H1 (cell line): Measurements from ENCODE around the gene FAM53A. TPM values are rescaled to one million over a fixed set of nuclear protein-coding genes. Genes with fewer than 3 reads are reported as not detected.

Experiments used
- CTCF ChIA-PET: fragments of 300-600 bp; sonication (Branson Sonifier 250); formaldehyde crosslinking; loops from one replicate; lab custom pipeline; 2021; ENCODE audit not compliant: partially characterized antibody; lab: Charles Lee
- POLR2A ChIA-PET: fragments of 300-600 bp; sonication (Branson Sonifier 250); formaldehyde crosslinking; loops from one replicate; lab custom pipeline; 2021; ENCODE audit warnings: inconsistent platforms; ENCODE audit not compliant: partially characterized antibody; lab: Charles Lee
- DNase-seq, 2 experiments: peaks; one replicate each; pipeline versions ENCODE4 v3.0.0 to v3.0.0-alpha.2; 2010 to 2022; ENCODE audit warnings: low spot score in 2 of 2, low read depth in 1 of 2, mixed read lengths in 1 of 2
- FAIRE-seq: peaks from 2 replicates; lab custom pipeline; 2011; peaks lifted over from hg19 to GRCh38; lab: Jason Lieb, UNC
- H2AFZ ChIP-seq: 2 replicates; pipeline ENCODE4 v1.8.1; 2012; ENCODE audit warnings: low read length, inconsistent platforms
- H2AK5ac ChIP-seq: 2 replicates; pipeline ENCODE4 v1.6.1; 2013; ENCODE audit warnings: low read depth, low read length
- H2BK120ac ChIP-seq: replicated peaks from 2 replicates; pipeline ENCODE3; 2013; ENCODE audit warnings: low read depth, low read length, inconsistent platforms
- H2BK12ac ChIP-seq: 2 replicates; pipeline ENCODE4 v1.6.1; 2013; ENCODE audit warnings: low read depth, low read length
- H2BK15ac ChIP-seq: 2 replicates; pipeline ENCODE4 v1.6.1; 2013; ENCODE audit warnings: low read length
- H2BK20ac ChIP-seq: 2 replicates; pipeline ENCODE4 v1.6.1; 2013; ENCODE audit warnings: low read length
- H2BK5ac ChIP-seq: 2 replicates; pipeline ENCODE4 v1.6.1; 2013; ENCODE audit warnings: low read depth, low read length
- H3K14ac ChIP-seq: 2 replicates; pipeline ENCODE4 v1.6.1; 2013; ENCODE audit warnings: inconsistent platforms; ENCODE audit not compliant: insufficient read length
- H3K18ac ChIP-seq: 2 replicates; pipeline ENCODE4 v1.6.1; 2013; ENCODE audit warnings: low read length; ENCODE audit errors: extremely low read depth
- H3K23ac ChIP-seq: 2 replicates; pipeline ENCODE4 v1.6.1; 2013; ENCODE audit warnings: inconsistent platforms; ENCODE audit not compliant: insufficient read length
- H3K23me2 ChIP-seq: 2 replicates; pipeline ENCODE4 v1.6.1; 2013; ENCODE audit warnings: low read depth, low read length
- H3K27ac ChIP-seq: 2 replicates; pipeline ENCODE4 v1.6.1; 2011; ENCODE audit warnings: low read depth, low read length, inconsistent platforms
- H3K27me3 ChIP-seq, 4 experiments: replicated peaks in 1 of 4; 1 replicate in 1 of 4; 2 replicates in 3 of 4; pipeline versions ENCODE4 v1.6.1 to v1.8.1; 2011 to 2013; ENCODE audit warnings: low read length in 3 of 4, mild to moderate bottlenecking in 3 of 4, inconsistent platforms in 2 of 4, mixed read lengths in 2 of 4, moderate library complexity in 1 of 4; ENCODE audit not compliant: control insufficient read depth in 3 of 4, insufficient read depth in 3 of 4; ENCODE audit errors: extremely low read depth in 1 of 4
- H3K36me3 ChIP-seq, 4 experiments: 2 replicates each; pipeline versions ENCODE4 v1.6.1 to v1.8.1; 2011 to 2013; ENCODE audit warnings: mild to moderate bottlenecking in 4 of 4, low read length in 3 of 4, moderate library complexity in 2 of 4, control low read depth in 1 of 4, inconsistent platforms in 1 of 4; ENCODE audit not compliant: insufficient read depth in 4 of 4, control insufficient read depth in 2 of 4
- H3K4ac ChIP-seq: replicated peaks from 2 replicates; pipeline ENCODE3; 2013; ENCODE audit warnings: low read length, low read depth, mixed read lengths, inconsistent platforms; ENCODE audit not compliant: insufficient read length
- H3K4me1 ChIP-seq, 4 experiments: replicated peaks in 1 of 4; 1 replicate in 1 of 4; 2 replicates in 3 of 4; pipeline versions ENCODE4 v1.6.1 to v1.8.1; 2011 to 2013; ENCODE audit warnings: low read length in 3 of 4, inconsistent platforms in 2 of 4, mixed read lengths in 1 of 4; ENCODE audit not compliant: insufficient read depth in 4 of 4, control insufficient read depth in 3 of 4
- H3K4me2 ChIP-seq, 2 experiments: 2 replicates each; pipeline versions ENCODE4 v1.6.1 to v1.8.1; 2011 to 2013; ENCODE audit warnings: low read depth in 2 of 2, low read length in 2 of 2, control low read depth in 1 of 2, inconsistent platforms in 1 of 2, mild to moderate bottlenecking in 1 of 2; ENCODE audit not compliant: insufficient read depth in 1 of 2
- H3K4me3 ChIP-seq, 4 experiments: fragments of 200-600, 300-600 bp in 1 of 4; sonication (generic), shearing (Covaris generic), sonication (Bioruptor Twin) in 1 of 4; 2 replicates each; pipeline versions ENCODE4 v1.5.1 to v1.8.1; 2011 to 2016; ENCODE audit warnings: low read length in 4 of 4, low read depth in 3 of 4, control low read depth in 2 of 4, inconsistent platforms in 2 of 4, mild to moderate bottlenecking in 2 of 4, mixed read lengths in 1 of 4, moderate library complexity in 1 of 4; ENCODE audit not compliant: insufficient read depth in 2 of 4; ENCODE audit errors: extremely low read depth in 1 of 4
- H3K56ac ChIP-seq: replicated peaks from 2 replicates; pipeline ENCODE3; 2013; ENCODE audit warnings: low read depth, mild to moderate bottlenecking, mixed read lengths, low read length, inconsistent platforms; ENCODE audit not compliant: insufficient read length
- H3K79me1 ChIP-seq: 2 replicates; pipeline ENCODE4 v1.6.1; 2013; ENCODE audit warnings: low read depth, low read length, control low read depth
- H3K79me2 ChIP-seq, 2 experiments: 2 replicates each; pipeline versions ENCODE4 v1.6.1 to v1.8.1; 2012 to 2013; ENCODE audit warnings: low read length in 2 of 2, mild to moderate bottlenecking in 2 of 2, inconsistent platforms in 1 of 2; ENCODE audit not compliant: insufficient read depth in 2 of 2, control insufficient read depth in 1 of 2
- H3K9ac ChIP-seq, 4 experiments: replicated peaks in 1 of 4; 1 replicate in 1 of 4; 2 replicates in 3 of 4; pipeline versions ENCODE4 v1.6.1 to v1.8.1; 2011 to 2013; ENCODE audit warnings: low read depth in 3 of 4, low read length in 3 of 4, control low read depth in 2 of 4, mild to moderate bottlenecking in 2 of 4, moderate library complexity in 2 of 4, inconsistent platforms in 1 of 4; ENCODE audit errors: extremely low read depth in 1 of 4
- H3K9me3 ChIP-seq, 2 experiments: 2 replicates each; pipeline versions ENCODE4 v1.6.1 to v1.8.1; 2012 to 2013; ENCODE audit warnings: mild to moderate bottlenecking in 2 of 2, moderate library complexity in 2 of 2, control low read depth in 1 of 2, inconsistent platforms in 1 of 2, low read depth in 1 of 2, low read length in 1 of 2, mixed read lengths in 1 of 2; ENCODE audit not compliant: insufficient read depth in 2 of 2
- H4K20me1 ChIP-seq, 2 experiments: replicated peaks in 1 of 2; 2 replicates each; pipeline versions ENCODE3 to v1.8.1; 2011 to 2013; ENCODE audit warnings: inconsistent platforms in 2 of 2, low read length in 2 of 2, mild to moderate bottlenecking in 1 of 2; ENCODE audit not compliant: insufficient read depth in 2 of 2, control insufficient read depth in 1 of 2
- H4K5ac ChIP-seq: 2 replicates; pipeline ENCODE4 v1.6.1; 2013; ENCODE audit warnings: low read length, low read depth, mixed read lengths, inconsistent platforms; ENCODE audit not compliant: insufficient read length
- H4K8ac ChIP-seq: 2 replicates; pipeline ENCODE4 v1.8.0; 2013; ENCODE audit warnings: mild to moderate bottlenecking, moderate library complexity, low read length, inconsistent platforms; ENCODE audit not compliant: insufficient read depth; ENCODE audit errors: extremely low read depth
- H4K91ac ChIP-seq: replicated peaks from 2 replicates; pipeline ENCODE3; 2013; ENCODE audit warnings: low read length, mixed read lengths, inconsistent platforms; ENCODE audit not compliant: insufficient read length
- ASH2L ChIP-seq: fragments of 200-600, 300-600 bp; sonication (generic); IDR thresholded peaks from one replicate; pipeline ENCODE4 v1.7.1; 2017; ENCODE audit warnings: low read length
- MAX ChIP-seq: IDR thresholded peaks from 2 replicates; pipeline ENCODE4 v1.6.1; 2012; ENCODE audit warnings: inconsistent platforms
- NRF1 ChIP-seq: IDR thresholded peaks from 2 replicates; pipeline ENCODE4 v1.6.1; 2011; ENCODE audit warnings: mild to moderate bottlenecking, low read depth, low read length, improper control_type of control experiment
- SIRT6 ChIP-seq: IDR thresholded peaks from one replicate; pipeline ENCODE4 v1.7.1; 2012; ENCODE audit warnings: low read length, inconsistent platforms
- SIX5 ChIP-seq: IDR thresholded peaks from 2 replicates; pipeline ENCODE4 v1.6.1; 2011; ENCODE audit warnings: mild to moderate bottlenecking, low read depth, low read length
- SP2 ChIP-seq: IDR thresholded peaks from 2 replicates; pipeline ENCODE4 v1.6.1; 2012; ENCODE audit warnings: mild to moderate bottlenecking, low read length, inconsistent platforms
- SP4 ChIP-seq: IDR thresholded peaks from 2 replicates; pipeline ENCODE4 v1.6.1; 2012; ENCODE audit warnings: low read length, inconsistent platforms
- TEAD4 ChIP-seq: IDR thresholded peaks from 2 replicates; pipeline ENCODE4 v1.6.1; 2012; ENCODE audit warnings: low read depth, low read length, inconsistent platforms, mixed read lengths
- WGBS, 2 experiments: shearing (Covaris generic) in 1 of 2; methylation state at CpG; one replicate each; pipeline versions ENCODE4 v1.1.6 to v1.1.7; 2013 to 2015; ENCODE audit warnings: low lambda C conversion rate in 2 of 2, mixed read lengths in 2 of 2, inconsistent platforms in 1 of 2, low coverage in 1 of 2, missing lambda C conversion rate in 1 of 2; ENCODE audit not compliant: insufficient replicate concordance in 2 of 2, insufficient coverage in 1 of 2, insufficient read length in 1 of 2; ENCODE audit errors: extremely low coverage in 1 of 2, missing lambda C conversion rate in 1 of 2; 5-methylcytosine and 5-hydroxymethylcytosine counted together
- polyA plus RNA-seq, 7 experiments: library from polyadenylated mRNA; depleted of rRNA in 3 of 7; stranded (reverse) in 5 of 7; unstranded in 2 of 7; fragments of >200 nt in 5 of 7; fragments of 200-250 nt in 2 of 7; gene quantifications; 1 replicate in 5 of 7; 2 replicates in 1 of 7; 4 replicates in 1 of 7; pipeline versions ENCODE4 v1.2.1 to v1.2.3, GENCODE V29; 2011 to 2013; ENCODE audit warnings: missing spikeins in 2 of 7, mixed read lengths in 2 of 7
- total RNA-seq: library from RNA; stranded (reverse); fragmentation: NEBNext Ultra II Directional; extraction: Animal tissue kit (Norgen Biotek cat#: 25700); gene quantifications from 2 replicates; pipeline ENCODE4 v1.2.1, GENCODE V29; 2021

The FAM53A gene
- total and polyA plus RNA-seq, 2 of the 8 experiments (the other 6 are each of a cell fraction or from before 2014, with no cell fraction given): 1.9 to 2.0 TPM

- 0 out of 2 replicates have a peak overlapping the region, but pooled peaks have one; percentile 46 for H2BK15ac ChIP-seq
- WGBS, 2 experiments: 70% methylated on average over 12 of the region's 21 CpGs; no CpG with 5 or more reads in 1 of the 2 experiments
- H2BK12ac ChIP-seq: peak overlapping the region; percentile 80; the same call in 1 of the 2 replicates
- DNase-seq (no peak), FAIRE-seq (no peak)
- H2AK5ac ChIP-seq: no peak overlapping the region
- H2BK5ac ChIP-seq: peak overlapping the region; percentile 24
- no peaks in the 10 kb centered on the region; the same call in 1 of the 2 replicates for H3K23me2 ChIP-seq
- H4K91ac ChIP-seq: peak overlapping the region; percentile 65
- H3K14ac ChIP-seq: no peak overlapping the region
- H3K79me1 ChIP-seq: no peaks in the 10 kb centered on the region; the same call in 1 of the 2 replicates
- no peak overlapping the region; the same call in 1 of the 2 replicates for H2AFZ ChIP-seq
- no peak overlapping the region for H3K56ac ChIP-seq
- H2BK20ac ChIP-seq: no peak overlapping the region
- H4K5ac ChIP-seq: peak overlapping the region; percentile 46
- H2BK120ac ChIP-seq: no peak overlapping the region
- H4K8ac ChIP-seq: peak overlapping the region; percentile 81
- no peaks in the 10 kb centered on the region for H3K27me3 ChIP-seq
- ChIA-PET POLR2A (no interaction called here), CTCF (interaction anchor here (0.7 kb wide), 1 partner anchor 528 kb away, joined by 4 read pairs; no protein-coding TSS in a partner anchor)
- H3K9me3 ChIP-seq: no peaks in the 10 kb centered on the region
- peak overlapping the region; percentile 71 for H3K18ac ChIP-seq
- TF ChIP-seq ASH2L (no peak), SP4 (no peak), SIRT6 (no peak), SP2 (no peak), MAX (0 out of 2 replicates have a peak, but pooled peaks have one; percentile 29), TEAD4 (no peak), SIX5 (no peak), NRF1 (no peak)
- no peak overlapping the region for H3K23ac ChIP-seq
- H3K4me3 ChIP-seq: no peak overlapping the region
- no peak overlapping the region for H3K4ac ChIP-seq
- 0 out of 4 replicates have a peak overlapping the region, but pooled peaks of 1 of the 2 experiments have one; percentile 7 for H3K4me2 ChIP-seq
- H3K9ac ChIP-seq: no peak overlapping the region
- no peak overlapping the region for H3K27ac ChIP-seq
- H3K4me1 ChIP-seq: peaks cover 0 to 10% (median 6%) of the 10 kb centered on the region in 4 experiments; a peak in 4 of 7 replicates
- H3K79me2 ChIP-seq: no peaks in the 10 kb centered on the region
- no peaks in the 10 kb centered on the region for H3K36me3 ChIP-seq
- no peaks in the 10 kb centered on the region for H4K20me1 ChIP-seq
These were observed 84.5 kb downstream of the FAM53A start for GRCh38 chr4:1599491-1600210.
